KMS-11 (cell line): ENCODE results near the gene CHRNA3.

Experiments
- H2AFZ ChIP-seq: fragments of 200-600 bp; sonication (generic); 2 replicates; pipeline ENCODE4 v1.6.1; 2016; ENCODE audit warnings: antibody characterized with exemption, mixed run types, low read depth
- H3K27ac ChIP-seq: fragments of 200-600 bp; sonication (generic); 2 replicates; pipeline ENCODE4 v1.6.1; 2016; ENCODE audit warnings: mild to moderate bottlenecking, mixed run types
- H3K27me3 ChIP-seq: fragments of 200-600 bp; sonication (generic); 2 replicates; pipeline ENCODE4 v1.6.1; 2017; ENCODE audit warnings: mild to moderate bottlenecking, low read depth, mixed run types, moderate library complexity; ENCODE audit not compliant: insufficient read depth
- H3K36me3 ChIP-seq: fragments of 200-600 bp; sonication (generic); 2 replicates; pipeline ENCODE4 v1.6.1; 2017; ENCODE audit warnings: mild to moderate bottlenecking, mixed run types; ENCODE audit not compliant: insufficient read depth
- H3K4me1 ChIP-seq: fragments of 200-600 bp; sonication (generic); 2 replicates; pipeline ENCODE4 v1.6.1; 2016; ENCODE audit warnings: mild to moderate bottlenecking, low read depth, mixed run types; ENCODE audit not compliant: poor library complexity, severe bottlenecking
- H3K4me2 ChIP-seq: fragments of 200-600 bp; sonication (generic); 2 replicates; pipeline ENCODE4 v1.7.0; 2016; ENCODE audit warnings: mild to moderate bottlenecking, mixed run types
- H3K4me3 ChIP-seq: fragments of 200-600 bp; sonication (generic); IDR thresholded peaks from 2 replicates; pipeline ENCODE4 v1.6.1; 2017; ENCODE audit warnings: low read depth, low read length, mixed read lengths; ENCODE audit not compliant: insufficient read depth
- H3K79me2 ChIP-seq: fragments of 200-600 bp; sonication (generic); 2 replicates; pipeline ENCODE4 v1.6.1; 2016; ENCODE audit warnings: low read depth, mixed run types; ENCODE audit not compliant: insufficient read depth
- H3K9ac ChIP-seq: fragments of 200-600 bp; sonication (generic); 2 replicates; pipeline ENCODE4 v1.6.1; 2016; ENCODE audit warnings: mild to moderate bottlenecking, mixed run types
- H4K20me1 ChIP-seq: fragments of 200-600 bp; sonication (generic); 2 replicates; pipeline ENCODE4 v1.6.1; 2016; ENCODE audit warnings: mild to moderate bottlenecking, mixed run types; ENCODE audit not compliant: insufficient read depth
- TF ChIP-seq, protein P1 (sequence below): fragments of 200-600 bp; sonication (generic); conservative IDR thresholded peaks from 2 replicates; pipeline ENCODE4 v1.6.1; 2017; ENCODE audit warnings: low read depth, mild to moderate bottlenecking, antibody characterized with exemption, low read length, moderate library complexity, mixed read lengths

Gene CHRNA3

DNA sequence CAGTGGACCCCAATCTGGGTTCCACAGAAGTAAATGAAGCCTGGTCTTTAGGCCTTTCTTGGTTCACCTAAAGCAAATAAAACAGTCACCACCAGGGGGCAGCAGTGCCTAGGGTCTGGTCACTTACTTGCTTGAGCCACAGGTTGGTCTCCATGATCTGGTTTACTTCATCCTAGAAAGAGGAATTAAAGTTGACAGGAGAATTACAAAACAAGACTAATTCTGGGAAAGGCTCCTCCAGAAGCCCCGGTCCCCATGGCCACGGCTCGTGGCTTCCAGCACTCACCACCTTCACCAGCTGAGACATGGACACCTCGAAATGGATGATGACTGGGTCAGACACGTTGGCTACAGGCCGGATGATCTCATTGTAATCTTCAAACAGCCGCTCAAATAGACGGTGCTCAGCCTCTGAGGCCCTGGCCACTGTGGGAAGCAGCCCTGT is 2.3 kb downstream of the CHRNA3 start:
- no peaks in the 10 kb centered on the region for H3K27me3 ChIP-seq
- no peak overlapping the region for H3K9ac ChIP-seq
- H3K4me1 ChIP-seq = peaks cover 3% of the 10 kb centered on the region
- H2AFZ ChIP-seq = peak overlapping the region; percentile 32; the same call in 1 of the 2 replicates
- no peaks in the 10 kb centered on the region for H4K20me1 ChIP-seq
- TF ChIP-seq, protein P1, sequence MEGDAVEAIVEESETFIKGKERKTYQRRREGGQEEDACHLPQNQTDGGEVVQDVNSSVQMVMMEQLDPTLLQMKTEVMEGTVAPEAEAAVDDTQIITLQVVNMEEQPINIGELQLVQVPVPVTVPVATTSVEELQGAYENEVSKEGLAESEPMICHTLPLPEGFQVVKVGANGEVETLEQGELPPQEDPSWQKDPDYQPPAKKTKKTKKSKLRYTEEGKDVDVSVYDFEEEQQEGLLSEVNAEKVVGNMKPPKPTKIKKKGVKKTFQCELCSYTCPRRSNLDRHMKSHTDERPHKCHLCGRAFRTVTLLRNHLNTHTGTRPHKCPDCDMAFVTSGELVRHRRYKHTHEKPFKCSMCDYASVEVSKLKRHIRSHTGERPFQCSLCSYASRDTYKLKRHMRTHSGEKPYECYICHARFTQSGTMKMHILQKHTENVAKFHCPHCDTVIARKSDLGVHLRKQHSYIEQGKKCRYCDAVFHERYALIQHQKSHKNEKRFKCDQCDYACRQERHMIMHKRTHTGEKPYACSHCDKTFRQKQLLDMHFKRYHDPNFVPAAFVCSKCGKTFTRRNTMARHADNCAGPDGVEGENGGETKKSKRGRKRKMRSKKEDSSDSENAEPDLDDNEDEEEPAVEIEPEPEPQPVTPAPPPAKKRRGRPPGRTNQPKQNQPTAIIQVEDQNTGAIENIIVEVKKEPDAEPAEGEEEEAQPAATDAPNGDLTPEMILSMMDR = peak; percentile 94
- no peaks in the 10 kb centered on the region for H3K36me3 ChIP-seq
- no peak overlapping the region for H3K27ac ChIP-seq
- H3K4me2 ChIP-seq = no peak overlapping the region
- H3K79me2 ChIP-seq = no peaks in the 10 kb centered on the region
- no peak overlapping the region for H3K4me3 ChIP-seq

- H2AFZ ChIP-seq = peak overlapping the region; percentile 32; the same call in 1 of the 2 replicates
- no peaks in the 10 kb centered on the region for H3K27me3 ChIP-seq
- H3K27ac ChIP-seq = no peak overlapping the region
- no peaks in the 10 kb centered on the region for H3K36me3 ChIP-seq
- no peak overlapping the region for H3K4me2 ChIP-seq
- no peaks in the 10 kb centered on the region for H3K79me2 ChIP-seq
- H3K4me1 ChIP-seq = peaks cover 3% of the 10 kb centered on the region
- TF ChIP-seq, protein P1 = no peak
- no peak overlapping the region for H3K9ac ChIP-seq
- H4K20me1 ChIP-seq = no peaks in the 10 kb centered on the region
- no peak overlapping the region for H3K4me3 ChIP-seq
Observed at GRCh38 chr15:78618064-78618463, 2.7 kb downstream of the CHRNA3 start.

DNA sequence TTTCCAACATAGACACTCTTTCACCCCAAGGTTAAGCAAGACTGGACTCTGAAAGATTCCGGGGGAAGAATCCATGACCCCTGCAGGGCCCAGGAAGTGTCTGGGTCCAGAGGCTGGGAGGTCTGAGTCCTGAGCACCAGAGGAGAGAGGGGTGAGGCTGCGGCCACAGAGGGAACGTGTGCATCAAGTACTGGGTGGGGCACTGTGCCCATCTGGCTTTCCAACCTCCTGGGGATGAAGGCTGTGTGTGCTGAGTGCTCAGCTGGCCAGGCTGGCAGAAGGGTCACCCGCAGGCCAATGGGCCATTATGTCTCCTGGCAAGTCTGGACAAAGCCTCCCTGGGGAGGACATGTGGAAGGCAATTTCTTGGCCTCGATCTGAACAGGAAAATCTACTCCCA is 3.3 kb downstream of the CHRNA3 start:
- Histone ChIP-seq H3K27me3 (no peaks in the 10 kb centered on the region), H3K9ac (no peak overlapping the region), H3K79me2 (no peaks in the 10 kb centered on the region), H3K4me1 (peaks cover 3% of the 10 kb centered on the region), H3K36me3 (no peaks in the 10 kb centered on the region), H3K4me2 (no peak overlapping the region), H2AFZ (no peak overlapping the region), H3K4me3 (no peak overlapping the region), H4K20me1 (no peaks in the 10 kb centered on the region), H3K27ac (no peak overlapping the region)
- TF ChIP-seq, protein P1 = no peak

GRCh38 chr15:78617076-78617475 is 3.7 kb downstream of the CHRNA3 start:
- H2AFZ ChIP-seq = no peak overlapping the region
- H3K27me3 ChIP-seq = no peaks in the 10 kb centered on the region
- H3K79me2 ChIP-seq = no peaks in the 10 kb centered on the region
- peaks cover 3% of the 10 kb centered on the region for H3K4me1 ChIP-seq
- no peak overlapping the region for H3K9ac ChIP-seq
- TF ChIP-seq, protein P1 = no peak
- H3K27ac ChIP-seq = no peak overlapping the region
- no peaks in the 10 kb centered on the region for H3K36me3 ChIP-seq
- no peak overlapping the region for H3K4me2 ChIP-seq
- no peaks in the 10 kb centered on the region for H4K20me1 ChIP-seq
- H3K4me3 ChIP-seq = no peak overlapping the region
